NCI-H345 (cell line): ENCODE results near the gene DLX2.
"Not testable (repeated sequence)": the region's sequence is repeated elsewhere in the genome, so short reads cannot be mapped to it uniquely, and the experiment has no call there.

Experiments
- DNase-seq: peaks from one replicate; lab custom pipeline; 2025; lab: John Stamatoyannopoulos, UW

The DLX2 gene

DNA sequence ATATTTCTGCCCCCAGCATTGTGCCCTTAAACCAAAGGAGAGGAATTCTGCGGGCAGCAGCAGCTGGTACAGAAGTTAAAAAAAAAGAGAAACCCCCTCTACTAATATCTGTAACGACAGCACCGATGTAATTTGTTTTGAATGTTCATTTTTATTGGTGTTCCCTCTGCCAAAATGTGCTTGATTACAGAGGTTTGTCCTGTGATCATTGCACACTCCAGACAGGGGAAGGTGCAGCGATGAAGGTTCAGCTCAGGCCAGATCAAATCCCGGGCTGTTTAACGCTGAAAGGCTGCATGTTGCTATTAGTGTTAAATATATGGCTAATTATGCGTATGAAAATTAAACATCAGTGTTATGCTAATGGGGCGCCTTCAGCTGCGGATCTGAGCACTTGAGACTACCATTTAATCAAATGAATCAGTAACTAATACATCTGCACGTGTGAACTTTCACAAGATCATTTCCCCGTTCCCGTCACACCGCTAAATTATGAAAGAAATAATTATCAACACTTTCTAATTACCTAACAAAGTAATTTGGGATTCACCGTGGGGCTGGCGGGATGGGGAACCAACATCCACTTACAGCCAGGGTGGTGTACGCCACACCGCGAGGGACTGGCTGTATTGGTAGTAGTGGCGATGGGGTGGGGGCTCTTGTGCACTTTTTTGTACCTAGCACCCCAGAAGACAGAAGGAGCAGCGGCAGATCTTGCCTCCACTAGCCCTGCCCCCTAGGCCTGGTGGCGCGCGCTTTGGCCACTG is 18.9 kb downstream of the DLX2 start:
- DNase-seq, result no peak

DNA sequence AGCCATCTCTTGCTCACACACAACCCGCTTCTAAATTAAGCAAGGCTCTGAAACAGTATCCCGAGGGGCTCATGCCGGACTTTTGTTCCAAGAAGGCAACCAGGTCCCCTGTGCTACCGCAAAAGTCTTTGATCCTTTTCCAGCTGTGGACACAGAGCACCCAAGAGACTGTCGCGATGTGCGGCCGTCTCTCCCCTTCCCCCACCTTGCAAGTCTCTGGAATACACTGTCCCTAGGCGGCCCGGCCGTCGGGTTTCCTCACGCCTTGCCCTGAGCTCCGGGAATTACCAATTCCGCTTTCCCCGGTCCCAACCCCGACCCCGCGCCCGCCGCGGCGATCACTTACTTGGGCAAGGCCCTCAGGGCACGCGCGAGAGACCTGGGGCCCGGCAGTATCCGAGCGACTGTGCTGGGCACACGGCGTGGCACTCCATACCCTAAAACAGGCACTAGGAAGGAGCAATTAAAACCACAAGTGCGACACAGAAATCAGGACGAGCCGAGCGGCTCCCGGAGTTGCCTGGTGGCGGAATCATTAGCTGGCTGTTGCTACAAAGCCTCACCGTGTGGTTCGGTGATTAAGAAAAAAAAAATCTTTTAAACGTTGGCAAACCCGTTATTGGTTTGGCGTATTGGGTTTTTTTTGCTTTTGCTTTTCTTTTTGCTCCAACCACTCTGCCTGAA is 19.6 kb downstream of the DLX2 start:
- no peak for DNase-seq

DNA sequence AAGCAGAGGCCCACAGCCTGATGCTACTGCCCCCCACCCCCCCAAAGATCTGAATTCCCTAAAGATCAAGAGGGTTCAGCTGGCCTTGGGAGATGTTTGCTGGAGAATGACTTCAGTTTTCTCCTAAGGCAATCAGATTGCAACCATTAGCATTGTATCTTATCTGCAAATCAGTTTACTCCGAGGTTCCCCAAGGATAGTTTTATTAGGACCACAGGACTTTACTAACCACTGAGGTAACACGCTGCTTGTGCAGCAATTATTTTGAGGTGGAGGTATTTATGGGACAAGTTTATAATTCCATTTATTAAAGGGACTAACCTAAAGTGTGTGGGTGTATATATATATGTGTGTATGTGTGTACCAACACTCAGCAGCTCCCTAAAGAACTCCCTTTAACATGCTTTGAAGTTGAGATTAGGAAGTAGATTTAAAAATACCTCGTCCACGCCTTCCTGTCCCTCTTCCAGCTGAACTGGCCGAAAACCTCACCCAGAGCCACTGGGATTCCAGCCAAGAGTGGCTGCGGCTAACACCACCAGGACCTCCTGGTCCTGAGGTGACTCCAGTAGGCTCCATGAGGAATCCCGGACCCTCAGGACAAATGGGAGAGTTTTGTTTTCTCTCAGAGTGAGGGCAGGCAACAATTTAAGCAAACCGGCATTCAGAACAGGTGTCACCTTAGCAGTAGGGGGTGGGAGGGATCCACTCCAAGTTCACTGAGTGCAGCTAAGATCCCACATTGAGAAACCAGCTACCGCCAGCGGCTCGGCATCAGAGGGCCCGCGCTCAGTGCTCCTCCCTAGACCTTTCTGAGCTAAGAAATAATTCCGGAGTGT is 20.4 kb downstream of the DLX2 start:
- no peak for DNase-seq

DNA sequence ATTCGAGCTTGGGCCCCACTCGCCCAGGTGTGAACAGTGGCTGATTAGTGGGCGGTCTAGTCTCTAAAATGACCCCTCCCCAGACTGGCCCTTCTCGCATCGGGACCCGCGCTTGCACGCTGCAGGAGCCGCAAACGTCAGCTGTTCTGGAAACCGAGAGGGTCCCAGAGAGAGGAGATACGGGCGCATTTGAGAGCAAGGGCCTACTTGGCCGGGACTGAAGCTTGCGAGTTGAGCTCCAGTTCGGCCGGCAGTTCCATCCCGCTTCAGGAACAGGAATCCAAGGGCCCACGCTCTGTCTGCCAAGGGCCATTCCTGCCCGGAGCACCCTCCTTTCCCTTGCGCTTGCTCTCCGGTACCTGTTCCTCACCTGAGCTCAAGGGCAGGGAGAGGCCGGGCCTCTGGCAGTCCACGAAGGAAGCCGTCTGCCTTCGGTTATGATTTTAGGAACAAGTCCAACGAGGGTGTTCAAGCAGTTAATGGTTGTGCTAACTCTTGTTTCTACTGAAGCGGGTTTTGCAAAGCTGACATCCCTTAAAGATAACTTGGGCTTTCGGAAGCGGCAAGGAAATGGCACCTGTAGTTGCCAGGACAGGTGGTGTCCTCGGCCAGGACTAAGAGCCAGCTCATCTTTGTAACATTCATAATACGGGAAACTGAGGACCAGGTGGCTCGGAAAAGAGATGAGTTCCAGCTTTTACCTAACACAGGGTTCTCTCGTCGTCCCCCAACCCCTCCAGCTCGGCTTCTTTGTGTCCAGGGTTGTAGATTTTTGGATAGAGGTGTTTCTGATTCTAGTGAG is 21.3 kb downstream of the DLX2 start:
- DNase-seq, result no peak

DNA sequence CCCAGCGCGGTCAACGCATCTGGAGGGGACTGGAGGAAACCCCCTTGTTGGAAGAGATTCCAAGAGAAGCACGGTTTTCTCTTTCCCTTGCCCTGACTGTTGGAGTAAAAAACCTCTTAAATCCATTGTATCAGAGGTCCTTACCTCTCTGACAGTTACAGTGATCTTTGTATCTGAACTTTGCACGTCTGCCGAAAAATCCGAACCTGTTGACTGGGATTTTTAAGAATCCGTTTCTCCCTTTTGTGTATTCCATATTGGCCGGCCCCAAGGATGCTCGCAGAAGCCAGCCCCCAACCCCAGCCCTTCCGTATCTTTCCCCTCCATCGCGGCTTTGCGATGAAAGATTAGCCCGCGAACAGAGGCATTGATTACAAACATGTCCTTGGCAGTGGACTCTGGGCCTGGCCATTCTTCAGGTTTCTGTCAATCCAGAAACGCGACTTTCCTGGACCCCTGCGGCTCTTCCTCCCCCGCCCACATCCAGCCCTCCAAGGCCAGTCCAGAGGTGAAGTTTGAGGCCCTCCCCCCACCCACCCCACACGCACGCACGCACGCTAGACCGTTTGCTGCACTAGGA is 22.0 kb downstream of the DLX2 start:
- no peak for DNase-seq

DNA sequence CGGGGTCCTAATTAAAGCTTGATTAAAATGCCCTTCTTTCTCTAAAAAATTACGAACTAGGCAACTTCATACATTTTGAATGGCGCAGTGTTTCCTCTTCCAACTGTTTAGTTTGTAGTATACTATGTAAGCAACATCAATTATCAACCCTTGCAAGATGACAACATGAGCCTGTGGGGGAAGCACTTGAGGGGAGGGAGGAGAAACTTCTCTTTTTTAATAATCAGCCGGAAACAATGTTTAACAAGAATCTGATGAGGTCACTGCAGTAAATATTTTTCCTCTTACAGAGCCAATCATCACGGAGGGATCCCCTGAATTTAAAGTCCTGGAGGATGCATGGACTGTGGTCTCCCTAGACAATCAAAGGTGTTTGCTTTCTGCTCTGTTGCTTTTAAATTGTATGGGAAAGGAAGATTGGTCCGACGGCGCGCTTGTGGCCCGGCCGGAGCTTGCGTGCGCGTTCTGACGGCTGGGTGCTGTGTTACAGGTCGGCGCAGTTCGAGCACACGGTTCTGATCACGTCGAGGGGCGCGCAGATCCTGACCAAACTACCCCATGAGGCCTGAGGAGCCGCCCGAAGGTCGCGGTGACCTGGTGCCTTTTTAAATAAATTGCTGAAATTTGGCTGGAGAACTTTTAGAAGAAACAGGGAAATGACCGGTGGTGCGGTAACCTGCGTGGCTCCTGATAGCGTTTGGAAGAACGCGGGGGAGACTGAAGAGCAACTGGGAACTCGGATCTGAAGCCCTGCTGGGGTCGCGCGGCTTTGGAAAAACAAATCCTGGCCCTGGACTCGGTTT is 22.7 kb downstream of the DLX2 start:
- no peak for DNase-seq

DNA sequence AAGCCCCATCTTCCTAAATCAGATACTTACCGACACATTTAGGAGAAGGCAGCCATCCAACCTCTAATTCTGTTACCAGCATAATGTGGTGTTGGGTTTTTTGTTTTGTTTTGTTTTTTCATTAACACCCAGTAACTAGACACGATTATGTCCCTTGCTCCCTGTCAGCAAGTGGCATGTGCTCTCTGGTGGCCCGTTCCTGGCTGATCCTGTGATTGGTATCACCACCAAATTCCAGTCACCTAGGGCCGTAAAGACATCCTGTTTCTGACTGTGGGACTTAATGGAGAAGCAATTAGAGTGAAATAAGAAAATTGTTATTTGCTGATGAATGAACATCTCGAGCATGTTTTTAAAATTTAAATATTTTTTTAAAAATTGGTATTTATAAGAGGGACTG is 23.3 kb downstream of the DLX2 start:
- DNase-seq, result no peak

DNA sequence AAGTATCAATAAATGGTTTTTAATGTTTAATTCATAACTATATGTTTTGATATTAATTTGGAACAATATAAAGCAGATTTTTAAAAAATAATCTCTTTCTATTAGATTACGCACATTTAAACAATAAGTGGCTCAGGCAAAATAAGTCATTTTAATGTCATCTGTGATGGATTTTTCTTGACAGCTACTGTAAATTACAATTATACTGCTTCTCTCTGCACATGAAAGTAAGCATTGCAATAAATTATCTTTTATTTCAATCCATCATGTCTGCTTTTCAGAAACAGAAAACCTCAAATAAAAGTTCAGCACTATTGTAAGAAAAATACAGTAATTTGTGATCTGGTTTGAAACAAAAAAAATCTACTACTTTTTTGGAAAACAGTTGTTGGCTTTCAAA is 28.4 kb downstream of the DLX2 start:
- no peak for DNase-seq

DNA sequence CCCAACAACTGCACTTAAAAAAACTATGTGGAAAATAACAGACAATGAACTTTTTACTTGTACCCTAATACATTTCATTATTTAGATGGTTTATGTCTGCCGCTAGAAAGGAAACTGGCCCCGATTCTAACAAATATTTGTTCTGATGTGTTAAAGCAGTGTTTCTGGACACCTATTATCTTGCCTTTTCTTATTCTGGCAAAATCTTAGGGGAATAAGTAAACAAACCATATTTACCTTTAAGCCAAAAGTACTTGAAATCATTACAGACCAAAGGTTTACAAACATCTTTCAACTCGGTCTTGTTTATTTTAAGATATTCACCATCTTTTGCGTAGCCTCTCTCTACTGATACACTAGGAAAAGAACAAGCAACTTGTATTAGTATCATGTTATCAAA is 29.2 kb downstream of the DLX2 start:
- DNase-seq, result no peak

DNA sequence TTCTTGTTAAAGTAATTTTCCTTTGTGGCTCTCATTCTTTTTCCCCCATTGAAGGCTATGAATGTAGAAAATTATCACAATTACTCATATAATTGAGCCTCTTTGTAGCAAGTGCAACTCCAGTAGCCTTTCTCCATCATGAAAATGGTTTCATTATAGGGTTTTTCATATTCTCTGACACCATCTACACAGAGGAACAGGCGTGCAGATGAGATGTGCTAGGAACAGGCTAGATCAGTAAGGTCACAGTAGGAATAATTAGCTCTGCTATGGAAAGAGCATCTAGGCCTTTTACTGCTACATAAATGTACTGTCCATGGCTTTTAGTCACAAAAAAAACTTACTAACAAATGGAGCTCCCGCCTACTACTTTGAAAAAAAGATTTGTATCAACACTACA is 30.0 kb downstream of the DLX2 start:
- DNase-seq, result no peak

DNA sequence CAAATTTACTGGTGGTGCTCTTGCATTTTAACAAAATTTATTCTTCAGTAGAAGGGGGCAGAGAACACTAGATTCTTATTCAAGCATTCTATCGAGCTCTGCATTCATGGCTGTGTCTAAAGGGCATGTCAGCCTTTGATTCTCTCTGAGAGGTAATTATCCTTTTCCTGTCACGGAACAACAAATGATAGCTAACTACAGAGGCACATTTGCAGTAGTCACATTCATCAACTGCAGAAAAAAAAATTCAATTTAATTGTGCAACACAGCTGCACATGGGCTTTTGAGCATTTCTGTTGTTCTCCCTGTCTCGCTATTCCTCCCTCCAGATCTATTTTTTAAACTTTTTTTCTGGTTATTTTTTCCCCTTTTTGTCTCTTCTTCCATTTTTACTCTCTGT is 30.4 kb downstream of the DLX2 start:
- DNase-seq, result peak; percentile 59

DNA sequence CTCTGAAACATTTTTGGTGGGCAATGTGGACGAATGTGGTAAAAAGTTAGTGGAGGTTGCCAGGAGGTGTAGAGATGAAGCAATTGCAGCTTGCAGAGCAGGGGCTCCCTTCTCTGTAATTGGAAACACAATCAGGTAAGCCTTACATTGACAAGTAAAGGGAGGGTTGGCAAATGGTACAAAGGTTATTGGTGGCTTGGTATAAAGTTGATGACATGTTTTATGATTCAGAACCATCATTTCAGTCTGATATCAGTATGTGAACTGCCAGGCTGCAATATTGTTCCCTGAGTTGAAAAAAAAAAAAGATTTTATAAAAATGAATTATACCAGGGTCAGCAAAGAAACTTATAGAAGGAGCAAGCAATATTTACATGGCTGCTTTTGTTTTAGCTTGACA is 31.8 kb downstream of the DLX2 start:
- no peak for DNase-seq

DNA sequence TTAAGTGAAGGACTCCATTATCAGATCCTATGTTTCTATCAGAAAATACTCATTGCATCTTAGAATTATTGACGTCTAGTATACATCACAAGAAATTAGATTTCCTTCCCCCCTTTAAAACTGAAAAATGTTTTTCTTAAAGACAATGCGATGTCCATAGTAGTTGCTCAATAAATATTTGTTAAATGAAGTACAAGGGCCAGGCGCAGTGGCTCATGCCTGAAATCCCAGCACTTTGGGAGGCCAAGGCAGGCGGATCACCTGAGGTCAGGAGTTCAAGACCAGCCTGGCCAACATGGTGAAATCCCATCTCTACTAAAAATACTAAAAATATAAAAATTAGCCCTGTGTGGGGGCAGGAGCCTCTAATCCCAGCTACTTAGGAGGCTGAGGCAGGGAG is 34.8 kb downstream of the DLX2 start:
- not testable (repeated sequence) for DNase-seq

DNA sequence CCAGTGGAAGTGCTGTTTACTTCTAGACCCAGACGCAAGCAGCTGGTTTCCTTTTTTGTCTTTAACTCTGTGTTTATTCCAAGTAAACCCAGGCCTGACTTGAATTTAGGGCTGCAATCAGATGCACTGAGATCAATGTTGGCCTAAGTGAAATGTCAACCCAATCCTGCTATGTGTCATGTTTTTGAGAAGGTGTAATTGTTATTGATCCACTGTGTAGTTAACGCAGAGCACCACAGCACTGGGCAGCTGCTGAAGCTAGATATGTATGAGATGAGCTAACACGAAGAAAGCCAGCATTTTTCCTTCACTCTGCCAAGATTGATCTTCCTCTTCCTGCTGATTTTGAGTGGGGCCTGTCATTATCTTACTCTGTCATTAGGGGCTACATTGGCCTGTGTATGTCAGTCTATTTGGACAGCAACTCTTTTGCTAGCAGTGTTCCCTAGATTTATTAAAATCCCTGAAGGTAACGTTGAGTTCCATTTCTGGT is 36.3 kb downstream of the DLX2 start:
- DNase-seq, result peak; percentile 8

DNA sequence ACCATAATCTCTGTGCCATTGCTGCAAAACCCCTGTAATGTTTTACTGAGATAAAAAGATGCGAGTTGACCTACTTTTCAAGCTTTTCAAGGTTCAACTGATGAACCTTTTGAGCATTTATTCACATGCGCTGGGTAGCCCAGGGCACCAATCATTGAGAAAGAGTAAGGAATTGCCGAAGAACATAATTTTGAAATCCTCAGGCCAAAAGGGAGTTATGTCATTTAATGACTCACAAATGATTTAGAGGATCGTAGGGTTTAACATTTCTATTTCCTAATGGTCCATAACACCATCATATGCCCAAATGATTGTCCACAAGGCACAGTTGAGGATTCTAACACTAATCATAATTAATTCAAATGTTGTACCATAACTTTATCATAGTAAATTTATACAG is 37.6 kb downstream of the DLX2 start:
- no peak for DNase-seq

DNA sequence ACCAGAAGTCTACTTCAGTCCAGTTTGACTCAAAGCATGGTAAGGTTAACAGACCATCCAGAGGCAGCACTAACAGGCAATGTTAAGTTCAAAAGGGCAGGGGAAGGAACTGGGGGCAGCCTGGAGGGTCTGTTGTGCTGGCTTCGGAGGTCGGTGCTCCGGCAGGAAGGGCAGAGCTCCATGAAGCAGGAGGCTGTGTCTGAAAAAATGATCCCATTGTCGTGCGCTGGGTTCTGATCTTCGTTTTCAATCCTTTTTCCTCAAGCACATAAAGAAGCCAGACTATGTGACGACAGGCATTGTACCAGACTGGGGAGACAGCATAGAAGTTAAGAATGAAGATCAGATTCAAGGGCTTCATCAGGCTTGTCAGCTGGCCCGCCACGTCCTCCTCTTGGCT is 39.3 kb downstream of the DLX2 start:
- DNase-seq, result no peak

DNA sequence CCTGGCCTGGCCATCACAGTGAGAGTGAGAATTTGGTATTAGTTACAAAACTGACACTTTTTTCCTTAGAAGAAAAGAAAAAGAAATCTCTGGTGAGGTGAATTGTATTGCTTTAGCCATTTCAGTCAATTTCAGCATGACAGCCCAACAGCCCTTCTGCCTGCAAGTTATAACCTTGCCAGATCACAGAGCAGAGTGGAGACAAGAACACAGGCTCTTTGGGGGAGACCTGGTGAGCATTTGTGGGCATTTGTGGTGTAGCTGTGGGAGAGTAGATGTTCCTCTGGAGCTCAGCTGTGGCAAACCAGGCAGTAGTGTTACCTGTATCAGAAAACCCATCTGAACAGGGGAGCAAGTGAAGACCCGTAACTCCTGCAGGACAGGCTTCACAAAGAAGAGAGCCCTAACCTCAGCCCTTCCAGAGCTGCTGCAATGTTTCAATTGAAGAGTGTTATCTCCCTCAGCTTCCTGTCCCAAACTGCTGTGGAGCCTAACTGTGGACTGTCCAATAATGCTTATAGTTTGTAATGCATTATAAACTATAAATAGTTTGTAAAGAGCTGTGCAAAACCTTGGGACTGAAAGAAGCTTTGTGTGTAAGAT is 40.2 kb downstream of the DLX2 start:
- no peak for DNase-seq

DNA sequence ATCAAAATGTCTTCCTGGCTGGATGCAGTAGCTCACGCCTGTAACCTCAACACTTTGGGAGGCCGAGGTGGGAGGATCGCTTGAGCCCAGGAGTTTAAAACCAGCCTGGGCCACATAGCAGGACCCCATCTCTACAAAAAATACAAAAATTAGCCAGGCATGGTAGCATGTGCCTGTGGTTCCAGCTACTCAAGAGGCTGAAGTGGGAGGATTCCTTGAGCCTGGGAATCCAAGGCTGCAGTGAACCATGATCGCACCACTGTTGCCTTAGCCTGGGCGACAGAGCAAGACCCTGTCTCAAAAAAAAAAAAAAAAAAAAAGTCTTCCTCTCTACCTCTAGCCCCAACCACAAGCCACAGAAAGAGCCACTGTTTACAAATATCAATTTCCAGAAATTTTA is 42.6 kb downstream of the DLX2 start:
- DNase-seq, result not testable (repeated sequence)

DNA sequence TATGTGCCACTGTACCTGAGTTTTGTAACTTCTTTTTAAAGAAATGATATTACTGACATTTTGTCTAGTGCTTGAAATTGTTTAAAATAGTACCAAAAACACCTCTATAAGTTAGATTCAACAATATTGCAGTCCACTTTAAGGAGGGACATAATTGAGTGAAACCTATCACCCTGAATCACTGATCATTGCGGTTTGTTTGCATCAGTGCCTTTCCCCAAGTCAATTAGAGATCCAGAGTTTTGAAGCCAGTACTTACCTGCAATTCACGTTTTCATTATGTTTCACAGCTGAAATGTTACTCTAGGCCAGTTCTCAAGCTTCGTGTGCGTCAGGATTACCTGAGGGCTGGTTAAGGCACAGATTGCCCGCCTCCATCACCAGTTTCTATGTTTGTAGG is 44.0 kb downstream of the DLX2 start:
- DNase-seq, result no peak

DNA sequence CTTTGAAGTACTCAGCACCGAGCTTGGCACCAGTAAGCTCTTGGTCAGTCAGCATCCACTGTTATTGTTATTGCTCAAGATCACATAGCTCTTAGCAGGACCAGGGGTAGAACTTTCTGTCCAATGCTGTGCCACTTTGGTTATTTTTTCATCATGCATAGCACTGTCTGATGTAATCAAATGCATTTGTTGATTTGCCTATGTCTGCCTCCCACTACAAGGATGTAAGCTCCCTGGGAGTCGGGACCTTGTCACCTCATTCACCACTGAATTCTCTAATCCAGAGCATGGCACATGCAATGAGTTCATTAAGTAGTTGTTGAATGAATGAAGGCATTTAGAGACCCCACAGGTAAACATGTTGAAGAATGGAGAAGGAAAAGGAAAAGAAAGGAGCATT is 46.4 kb downstream of the DLX2 start:
- no peak for DNase-seq
